Mesendoderm (in vitro differentiated cells): ENCODE measurements around the gene SHROOM3.

Source experiments
- DNase-seq: peaks from one replicate; pipeline ENCODE4 v3.0.0; 2013
- H2AK5ac ChIP-seq: 2 replicates; pipeline ENCODE4 v1.6.1; 2013; ENCODE audit warnings: low read length, inconsistent platforms
- H2BK120ac ChIP-seq: 2 replicates; pipeline ENCODE4 v1.6.1; 2013; ENCODE audit warnings: low read depth, mild to moderate bottlenecking, low read length, moderate library complexity, mixed read lengths
- H2BK15ac ChIP-seq: replicated peaks from 2 replicates; pipeline ENCODE4 v1.6.1; 2013; ENCODE audit warnings: low read depth, mild to moderate bottlenecking, moderate library complexity
- H2BK5ac ChIP-seq: 2 replicates; pipeline ENCODE4 v1.6.1; 2013; ENCODE audit warnings: low read length, inconsistent platforms
- H3K18ac ChIP-seq: 2 replicates; pipeline ENCODE4 v1.6.1; 2013; ENCODE audit warnings: mild to moderate bottlenecking, low read length, mixed read lengths
- H3K23ac ChIP-seq: one replicate; pipeline ENCODE4 v1.6.1; 2013; ENCODE audit warnings: low read length
- H3K27ac ChIP-seq: 2 replicates; pipeline ENCODE4 v1.5.1; 2013; ENCODE audit warnings: low read depth, mild to moderate bottlenecking, inconsistent platforms, low read length, moderate library complexity
- H3K27me3 ChIP-seq: 2 replicates; pipeline ENCODE4 v1.6.1; 2013; ENCODE audit warnings: low read length, control low read depth, mild to moderate bottlenecking, inconsistent platforms; ENCODE audit not compliant: insufficient read depth, poor library complexity
- H3K36me3 ChIP-seq: 2 replicates; pipeline ENCODE4 v1.6.1; 2013; ENCODE audit warnings: low read length, inconsistent platforms; ENCODE audit not compliant: control insufficient read depth, insufficient read depth
- H3K4ac ChIP-seq: one replicate; pipeline ENCODE4 v1.6.1; 2013; ENCODE audit warnings: low read depth, mild to moderate bottlenecking, low read length, moderate library complexity
- H3K4me1 ChIP-seq: 2 replicates; pipeline ENCODE4 v1.6.1; 2013; ENCODE audit warnings: low read depth, low read length, inconsistent platforms; ENCODE audit not compliant: control insufficient read depth
- H3K4me2 ChIP-seq: 2 replicates; pipeline ENCODE4 v1.6.1; 2013; ENCODE audit warnings: low read length
- H3K4me3 ChIP-seq: 2 replicates; pipeline ENCODE4 v1.5.1; 2013; ENCODE audit warnings: mild to moderate bottlenecking, low read length
- H3K56ac ChIP-seq: one replicate; pipeline ENCODE4 v1.6.1; 2013; ENCODE audit warnings: low read length
- H3K79me1 ChIP-seq: 2 replicates; pipeline ENCODE4 v1.6.1; 2013; ENCODE audit warnings: low read length, inconsistent platforms
- H3K79me2 ChIP-seq: 2 replicates; pipeline ENCODE4 v1.6.1; 2013; ENCODE audit warnings: mild to moderate bottlenecking, low read length; ENCODE audit not compliant: control insufficient read depth, insufficient read depth
- H3K9ac ChIP-seq: 2 replicates; pipeline ENCODE4 v1.6.1; 2013; ENCODE audit warnings: low read length, inconsistent platforms
- H4K5ac ChIP-seq: one replicate; pipeline ENCODE4 v1.6.1; 2013; ENCODE audit warnings: low read length
- H4K8ac ChIP-seq: one replicate; pipeline ENCODE4 v1.6.1; 2013; ENCODE audit warnings: low read depth, mild to moderate bottlenecking, control low read depth, low read length, moderate library complexity
- WGBS: extraction: QIAGEN DNeasy Blood & Tissue Kit; methylation state at CpG from one replicate; pipeline ENCODE4 v1.1.7; 2013; ENCODE audit warnings: low lambda C conversion rate, missing lambda C conversion rate; ENCODE audit not compliant: insufficient coverage; ENCODE audit errors: extremely low coverage; 5-methylcytosine and 5-hydroxymethylcytosine counted together

The SHROOM3 gene

GRCh38 chr4:76569706-76570105 is 134.7 kb downstream of the SHROOM3 start:
- H3K4me1 ChIP-seq: peaks cover 2% of the 10 kb centered on the region
- no peak overlapping the region for H3K4ac ChIP-seq
- H4K8ac ChIP-seq: no peak overlapping the region
- no peaks in the 10 kb centered on the region for H3K27me3 ChIP-seq
- H3K79me1 ChIP-seq: no peaks in the 10 kb centered on the region
- H3K27ac ChIP-seq: no peak overlapping the region
- no peak overlapping the region for H2BK5ac ChIP-seq
- H3K56ac ChIP-seq: no peak overlapping the region
- no peak overlapping the region for H2BK15ac ChIP-seq
- H3K9ac ChIP-seq: no peak overlapping the region
- H3K18ac ChIP-seq: no peak overlapping the region
- H3K23ac ChIP-seq: no peak overlapping the region
- no peaks in the 10 kb centered on the region for H3K36me3 ChIP-seq
- H2AK5ac ChIP-seq: no peak overlapping the region
- WGBS: no CpG with 5 or more reads among the region's 4 CpGs
- H4K5ac ChIP-seq: no peak overlapping the region
- DNase-seq: no peak
- H2BK120ac ChIP-seq: no peak overlapping the region
- no peak overlapping the region for H3K4me2 ChIP-seq
- no peak overlapping the region for H3K4me3 ChIP-seq
- H3K79me2 ChIP-seq: no peaks in the 10 kb centered on the region

- no peak overlapping the region for H3K56ac ChIP-seq
- no peak overlapping the region for H2BK5ac ChIP-seq
- no CpG with 5 or more reads among the region's 10 CpGs for WGBS
- no peaks in the 10 kb centered on the region for H3K79me2 ChIP-seq
- H3K4me1 ChIP-seq: peaks cover 2% of the 10 kb centered on the region
- H3K4me3 ChIP-seq: no peak overlapping the region
- H3K4ac ChIP-seq: no peak overlapping the region
- no peaks in the 10 kb centered on the region for H3K27me3 ChIP-seq
- no peak overlapping the region for H3K27ac ChIP-seq
- no peak overlapping the region for H2BK15ac ChIP-seq
- H4K8ac ChIP-seq: no peak overlapping the region
- H3K4me2 ChIP-seq: no peak overlapping the region
- H3K79me1 ChIP-seq: no peaks in the 10 kb centered on the region
- H3K9ac ChIP-seq: no peak overlapping the region
- no peak overlapping the region for H3K23ac ChIP-seq
- H3K18ac ChIP-seq: no peak overlapping the region
- H2BK120ac ChIP-seq: no peak overlapping the region
- H4K5ac ChIP-seq: no peak overlapping the region
- H3K36me3 ChIP-seq: no peaks in the 10 kb centered on the region
- no peak overlapping the region for H2AK5ac ChIP-seq
- DNase-seq: peak; percentile 57
Observed at GRCh38 chr4:76570141-76570973, 135.3 kb downstream of the SHROOM3 start.

- Histone ChIP-seq H3K23ac (no peak overlapping the region), H4K8ac (no peak overlapping the region), H2BK120ac (no peak overlapping the region), H2BK15ac (no peak overlapping the region), H3K79me2 (no peaks in the 10 kb centered on the region), H3K79me1 (no peaks in the 10 kb centered on the region), H3K27ac (no peak overlapping the region), H3K18ac (no peak overlapping the region), H3K4me2 (no peak overlapping the region), H3K4me3 (no peak overlapping the region), H4K5ac (no peak overlapping the region), H2BK5ac (no peak overlapping the region), H3K27me3 (no peaks in the 10 kb centered on the region), H3K4ac (no peak overlapping the region), H2AK5ac (no peak overlapping the region), H3K56ac (no peak overlapping the region), H3K4me1 (peaks cover 2% of the 10 kb centered on the region), H3K9ac (no peak overlapping the region), H3K36me3 (no peaks in the 10 kb centered on the region)
- no CpG with 5 or more reads among the region's 3 CpGs for WGBS
- DNase-seq: no peak
Observed at GRCh38 chr4:76571274-76571673, 136.2 kb downstream of the SHROOM3 start.

GRCh38 chr4:76572224-76572623 is 137.2 kb downstream of the SHROOM3 start:
- Histone ChIP-seq H3K18ac (no peak overlapping the region), H4K8ac (no peak overlapping the region), H3K79me1 (no peaks in the 10 kb centered on the region), H3K79me2 (no peaks in the 10 kb centered on the region), H3K36me3 (no peaks in the 10 kb centered on the region), H3K4me3 (no peak overlapping the region), H4K5ac (no peak overlapping the region), H3K4me2 (no peak overlapping the region), H3K27ac (no peak overlapping the region), H3K9ac (no peak overlapping the region), H2BK15ac (no peak overlapping the region), H2BK5ac (no peak overlapping the region), H3K56ac (no peak overlapping the region), H2AK5ac (no peak overlapping the region), H3K4me1 (peaks cover 2% of the 10 kb centered on the region), H3K4ac (no peak overlapping the region), H3K23ac (no peak overlapping the region), H3K27me3 (no peaks in the 10 kb centered on the region), H2BK120ac (no peak overlapping the region)
- no CpG with 5 or more reads among the region's 2 CpGs for WGBS
- no peak for DNase-seq

- Histone ChIP-seq H3K18ac (no peak overlapping the region), H3K79me2 (no peaks in the 10 kb centered on the region), H3K23ac (no peak overlapping the region), H2BK5ac (no peak overlapping the region), H3K4me1 (no peaks in the 10 kb centered on the region), H4K8ac (no peak overlapping the region), H3K4me2 (no peak overlapping the region), H3K36me3 (no peaks in the 10 kb centered on the region), H2BK15ac (no peak overlapping the region), H3K27me3 (no peaks in the 10 kb centered on the region), H3K79me1 (no peaks in the 10 kb centered on the region), H2BK120ac (no peak overlapping the region), H2AK5ac (no peak overlapping the region), H4K5ac (no peak overlapping the region), H3K27ac (no peak overlapping the region), H3K56ac (no peak overlapping the region), H3K9ac (no peak overlapping the region), H3K4me3 (no peak overlapping the region), H3K4ac (no peak overlapping the region)
- no CpG with 5 or more reads among the region's 4 CpGs for WGBS
- no peak for DNase-seq
Observed at GRCh38 chr4:76576824-76577223, 141.8 kb downstream of the SHROOM3 start.
